Liver (tissue), 9 donors: ENCODE results near the gene MRAS. TPM values are rescaled to one million over a fixed set of nuclear protein-coding genes. Genes with fewer than 3 reads are reported as not detected.

Source experiments
- DNase-seq: peaks from one replicate; pipeline ENCODE4 v3.0.0-alpha.2; 2017; ENCODE audit warnings: low spot score
- H3K27ac ChIP-seq, 2 donors: one replicate each; pipeline ENCODE4 v1.7.0; 2013; ENCODE audit warnings: inconsistent platforms in 2 of 2, low read length in 2 of 2, control low read depth in 1 of 2, low read depth in 1 of 2, mild to moderate bottlenecking in 1 of 2
- H3K27me3 ChIP-seq, 4 donors: one replicate each; pipeline versions ENCODE4 v1.6.1 to v1.7.0; 2013; ENCODE audit warnings: low read length in 3 of 4, inconsistent platforms in 1 of 4, mild to moderate bottlenecking in 1 of 4, moderate library complexity in 1 of 4; ENCODE audit not compliant: control insufficient read depth in 4 of 4, insufficient read depth in 4 of 4
- H3K36me3 ChIP-seq, 4 donors: one replicate each; pipeline versions ENCODE4 v1.6.1 to v1.7.0; 2013; ENCODE audit warnings: low read length in 3 of 4, mild to moderate bottlenecking in 3 of 4, low read depth in 1 of 4, moderate library complexity in 1 of 4; ENCODE audit not compliant: control insufficient read depth in 4 of 4, insufficient read depth in 3 of 4
- H3K4me1 ChIP-seq, 4 donors: one replicate each; pipeline versions ENCODE4 v1.6.1 to v1.7.0; 2013; ENCODE audit warnings: low read length in 3 of 4, mild to moderate bottlenecking in 3 of 4, moderate library complexity in 1 of 4; ENCODE audit not compliant: control insufficient read depth in 4 of 4, insufficient read depth in 4 of 4
- H3K4me3 ChIP-seq, 3 donors: one replicate each; pipeline versions ENCODE4 v1.6.1 to v1.7.0; 2013; ENCODE audit warnings: low read length in 3 of 3, control low read depth in 1 of 3, low read depth in 1 of 3, mild to moderate bottlenecking in 1 of 3
- H3K9ac ChIP-seq, 2 donors: one replicate each; pipeline ENCODE4 v1.7.0; 2013; ENCODE audit warnings: low read length in 2 of 2, mild to moderate bottlenecking in 2 of 2, moderate library complexity in 2 of 2, control low read depth in 1 of 2, low read depth in 1 of 2
- H3K9me3 ChIP-seq, 4 donors: one replicate each; pipeline versions ENCODE4 v1.6.1 to v1.7.0; 2013; ENCODE audit warnings: low read length in 3 of 4; ENCODE audit not compliant: control insufficient read depth in 4 of 4
- EGR1 ChIP-seq, 2 donors: IDR thresholded peaks; 2 replicates each; pipeline ENCODE4 v1.6.1; 2016 to 2018; ENCODE audit warnings: antibody characterized with exemption in 2 of 2, low read depth in 2 of 2
- FOXA1 ChIP-seq: IDR thresholded peaks from 2 replicates; pipeline ENCODE4 v1.6.1; 2016; ENCODE audit warnings: antibody characterized with exemption
- FOXA2 ChIP-seq: IDR thresholded peaks from 2 replicates; pipeline ENCODE4 v1.6.1; 2016; ENCODE audit warnings: antibody characterized with exemption
- GABPA ChIP-seq, 2 donors: IDR thresholded peaks in 1 of 2; conservative IDR thresholded peaks in 1 of 2; 2 replicates each; pipeline ENCODE4 v1.6.1; 2016; ENCODE audit warnings: antibody characterized with exemption in 2 of 2, mild to moderate bottlenecking in 1 of 2, moderate library complexity in 1 of 2
- HNF4A ChIP-seq, 2 donors: conservative IDR thresholded peaks; 2 replicates each; pipeline ENCODE4 v1.6.1; 2016; ENCODE audit warnings: antibody characterized with exemption in 2 of 2, mild to moderate bottlenecking in 2 of 2
- HNF4G ChIP-seq: IDR thresholded peaks from 2 replicates; pipeline ENCODE4 v1.6.1; 2016; ENCODE audit warnings: antibody characterized with exemption
- JUND ChIP-seq, 2 donors: IDR thresholded peaks; 2 replicates each; pipeline ENCODE4 v1.6.1; 2016; ENCODE audit warnings: antibody characterized with exemption in 2 of 2
- NR2F2 ChIP-seq: IDR thresholded peaks from 2 replicates; pipeline ENCODE4 v1.6.1; 2016; ENCODE audit warnings: antibody characterized with exemption
- RAD21 ChIP-seq, 2 donors: IDR thresholded peaks; 2 replicates each; pipeline ENCODE4 v1.6.1; 2016; ENCODE audit warnings: antibody characterized with exemption in 2 of 2, mild to moderate bottlenecking in 2 of 2
- RXRA ChIP-seq, 2 donors: IDR thresholded peaks; 2 replicates each; pipeline ENCODE4 v1.6.1; 2017 to 2018; ENCODE audit warnings: antibody characterized with exemption in 2 of 2, mild to moderate bottlenecking in 1 of 2
- SP1 ChIP-seq: IDR thresholded peaks from 2 replicates; pipeline ENCODE4 v1.6.1; 2018; ENCODE audit warnings: antibody characterized with exemption, mild to moderate bottlenecking
- TAF1 ChIP-seq: conservative IDR thresholded peaks from 2 replicates; pipeline ENCODE4 v1.6.1; 2016; ENCODE audit warnings: antibody characterized with exemption, mild to moderate bottlenecking
- YY1 ChIP-seq: IDR thresholded peaks from 2 replicates; pipeline ENCODE4 v1.6.1; 2016; ENCODE audit warnings: antibody characterized with exemption, mild to moderate bottlenecking
- WGBS: extraction: QIAGEN DNeasy Blood & Tissue Kit; methylation state at CpG from one replicate; pipeline ENCODE4 v1.1.7; 2013; 5-methylcytosine and 5-hydroxymethylcytosine counted together
- polyA plus RNA-seq, 2 donors: library from polyadenylated mRNA; stranded (reverse) in 1 of 2; unstranded in 1 of 2; fragments of 200-250 nt in 1 of 2; fragments of >200 nt in 1 of 2; fragmentation: Nextera tagmentation in 1 of 2; extraction: Ambion mirVana in 1 of 2; gene quantifications; one replicate each; pipeline versions ENCODE4 v1.2.1 to v1.2.3, GENCODE V29; 2013 to 2015
- total RNA-seq, 2 donors: library from RNA; depleted of rRNA; stranded (reverse); fragments of >200 nt; gene quantifications; one replicate each; pipeline ENCODE4 v1.2.3, GENCODE V29; 2014
- TF ChIP-seq, protein P1 (sequence below): IDR thresholded peaks from 2 replicates; pipeline ENCODE4 v1.6.1; 2016; ENCODE audit warnings: antibody characterized with exemption, mild to moderate bottlenecking
- TF ChIP-seq, protein P2 (sequence below): IDR thresholded peaks from 2 replicates; pipeline ENCODE4 v1.6.1; 2016; ENCODE audit warnings: antibody characterized with exemption
- TF ChIP-seq, protein P3 (sequence below): fragments of 150-350 bp; IDR thresholded peaks from 2 replicates; pipeline ENCODE4 v1.5.1; 2017; ENCODE audit warnings: improper control_type of control experiment, low read depth, low read length; ENCODE audit not compliant: missing input control
- TF ChIP-seq, protein P4 (sequence below): IDR thresholded peaks from 2 replicates; pipeline ENCODE4 v1.6.1; 2016; ENCODE audit warnings: antibody characterized with exemption
- TF ChIP-seq, protein P5 (sequence below): IDR thresholded peaks from 2 replicates; pipeline ENCODE4 v1.6.1; 2016; ENCODE audit warnings: antibody characterized with exemption
- donor health status: healthy.
- donor health status: healthy.
- donor health status: healthy.
- donor health status: healthy.
- donor health status: healthy.

The MRAS gene
- total and polyA plus RNA-seq, 4 donors, result 1.6 to 2.6 (median 1.9) TPM

DNA sequence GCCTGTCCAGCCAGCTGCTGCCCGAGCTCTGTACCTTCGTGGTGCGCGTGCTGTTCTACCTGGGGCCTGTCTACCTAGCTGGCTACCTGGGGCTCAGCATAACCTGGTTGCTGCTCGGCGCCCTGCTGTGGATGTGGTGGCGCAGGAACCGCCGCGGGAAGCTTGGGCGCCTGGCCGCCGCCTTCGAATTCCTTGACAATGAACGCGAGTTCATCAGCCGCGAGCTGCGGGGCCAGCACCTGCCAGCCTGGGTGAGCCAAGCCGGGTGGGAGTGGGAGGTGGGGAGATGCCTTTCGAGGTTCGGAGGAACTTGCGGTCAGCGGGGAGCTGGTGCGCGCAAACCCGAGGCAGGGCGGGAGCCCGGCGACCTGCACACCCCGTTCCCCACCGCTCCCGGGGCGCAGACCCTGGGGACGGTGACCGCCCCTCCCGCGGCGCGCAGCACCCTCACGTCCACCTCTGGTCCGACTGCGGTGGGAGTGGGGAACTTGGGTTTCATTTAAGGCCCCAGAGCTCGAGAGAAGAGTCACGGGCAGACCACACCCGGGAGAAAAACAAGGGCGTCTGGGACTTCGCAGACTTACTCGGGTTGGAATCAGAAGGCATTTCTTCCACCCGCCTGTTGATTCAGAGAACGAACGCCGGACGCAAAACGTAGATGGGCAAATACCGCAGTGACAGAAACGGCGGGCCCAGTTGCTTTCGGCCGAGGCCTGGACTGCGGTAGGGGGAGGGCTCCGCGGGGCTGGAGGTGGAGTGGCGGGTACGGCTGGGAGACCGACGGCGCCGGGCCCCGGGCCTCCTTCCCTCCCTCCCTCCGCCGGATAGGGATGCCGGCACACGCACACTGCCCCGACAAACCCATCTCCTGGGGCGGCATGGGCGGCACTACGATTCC, 86.7 kb downstream of the MRAS start:
- Histone ChIP-seq H3K9ac (no peak overlapping the region), H3K9me3 (no peaks in the 10 kb centered on the region), H3K4me1 (peaks cover 8 to 20% (median 14%) of the 10 kb centered on the region in 4 donors), H3K4me3 (peak overlapping the region; percentile 47 to 55 (median 50)), H3K27me3 (peaks cover 0 to 4% (median 2%) of the 10 kb centered on the region in 4 donors), H3K27ac (no peak overlapping the region), H3K36me3 (no peaks in the 10 kb centered on the region)
- WGBS, result 9% methylated on average over 78 of the region's 78 CpGs
- no peak for DNase-seq
- TF ChIP-seq RAD21 (IDR thresholded peaks at IDR 0.05) (no peak), EGR1 (IDR thresholded peaks at IDR 0.05; ENCODE audit: low read depth in 2 of 2) (no peak), SP1 (no peak), FOXA2 (no peak), TAF1 (no peak), JUND (IDR thresholded peaks at IDR 0.05) (no peak), NR2F2 (no peak), YY1 (no peak), FOXA1 (no peak), RXRA (IDR thresholded peaks at IDR 0.05) (no peak), HNF4G (no peak), GABPA (IDR thresholded peaks at IDR 0.05 in 1 of 2, conservative IDR thresholded peaks at IDR 0.05 in 1 of 2) (no peak), HNF4A (conservative IDR thresholded peaks at IDR 0.05) (no peak)
- TF ChIP-seq, protein P1, sequence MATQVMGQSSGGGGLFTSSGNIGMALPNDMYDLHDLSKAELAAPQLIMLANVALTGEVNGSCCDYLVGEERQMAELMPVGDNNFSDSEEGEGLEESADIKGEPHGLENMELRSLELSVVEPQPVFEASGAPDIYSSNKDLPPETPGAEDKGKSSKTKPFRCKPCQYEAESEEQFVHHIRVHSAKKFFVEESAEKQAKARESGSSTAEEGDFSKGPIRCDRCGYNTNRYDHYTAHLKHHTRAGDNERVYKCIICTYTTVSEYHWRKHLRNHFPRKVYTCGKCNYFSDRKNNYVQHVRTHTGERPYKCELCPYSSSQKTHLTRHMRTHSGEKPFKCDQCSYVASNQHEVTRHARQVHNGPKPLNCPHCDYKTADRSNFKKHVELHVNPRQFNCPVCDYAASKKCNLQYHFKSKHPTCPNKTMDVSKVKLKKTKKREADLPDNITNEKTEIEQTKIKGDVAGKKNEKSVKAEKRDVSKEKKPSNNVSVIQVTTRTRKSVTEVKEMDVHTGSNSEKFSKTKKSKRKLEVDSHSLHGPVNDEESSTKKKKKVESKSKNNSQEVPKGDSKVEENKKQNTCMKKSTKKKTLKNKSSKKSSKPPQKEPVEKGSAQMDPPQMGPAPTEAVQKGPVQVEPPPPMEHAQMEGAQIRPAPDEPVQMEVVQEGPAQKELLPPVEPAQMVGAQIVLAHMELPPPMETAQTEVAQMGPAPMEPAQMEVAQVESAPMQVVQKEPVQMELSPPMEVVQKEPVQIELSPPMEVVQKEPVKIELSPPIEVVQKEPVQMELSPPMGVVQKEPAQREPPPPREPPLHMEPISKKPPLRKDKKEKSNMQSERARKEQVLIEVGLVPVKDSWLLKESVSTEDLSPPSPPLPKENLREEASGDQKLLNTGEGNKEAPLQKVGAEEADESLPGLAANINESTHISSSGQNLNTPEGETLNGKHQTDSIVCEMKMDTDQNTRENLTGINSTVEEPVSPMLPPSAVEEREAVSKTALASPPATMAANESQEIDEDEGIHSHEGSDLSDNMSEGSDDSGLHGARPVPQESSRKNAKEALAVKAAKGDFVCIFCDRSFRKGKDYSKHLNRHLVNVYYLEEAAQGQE, result no peak
- TF ChIP-seq, protein P2, sequence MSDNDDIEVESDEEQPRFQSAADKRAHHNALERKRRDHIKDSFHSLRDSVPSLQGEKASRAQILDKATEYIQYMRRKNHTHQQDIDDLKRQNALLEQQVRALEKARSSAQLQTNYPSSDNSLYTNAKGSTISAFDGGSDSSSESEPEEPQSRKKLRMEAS, result no peak
- TF ChIP-seq, protein P3, sequence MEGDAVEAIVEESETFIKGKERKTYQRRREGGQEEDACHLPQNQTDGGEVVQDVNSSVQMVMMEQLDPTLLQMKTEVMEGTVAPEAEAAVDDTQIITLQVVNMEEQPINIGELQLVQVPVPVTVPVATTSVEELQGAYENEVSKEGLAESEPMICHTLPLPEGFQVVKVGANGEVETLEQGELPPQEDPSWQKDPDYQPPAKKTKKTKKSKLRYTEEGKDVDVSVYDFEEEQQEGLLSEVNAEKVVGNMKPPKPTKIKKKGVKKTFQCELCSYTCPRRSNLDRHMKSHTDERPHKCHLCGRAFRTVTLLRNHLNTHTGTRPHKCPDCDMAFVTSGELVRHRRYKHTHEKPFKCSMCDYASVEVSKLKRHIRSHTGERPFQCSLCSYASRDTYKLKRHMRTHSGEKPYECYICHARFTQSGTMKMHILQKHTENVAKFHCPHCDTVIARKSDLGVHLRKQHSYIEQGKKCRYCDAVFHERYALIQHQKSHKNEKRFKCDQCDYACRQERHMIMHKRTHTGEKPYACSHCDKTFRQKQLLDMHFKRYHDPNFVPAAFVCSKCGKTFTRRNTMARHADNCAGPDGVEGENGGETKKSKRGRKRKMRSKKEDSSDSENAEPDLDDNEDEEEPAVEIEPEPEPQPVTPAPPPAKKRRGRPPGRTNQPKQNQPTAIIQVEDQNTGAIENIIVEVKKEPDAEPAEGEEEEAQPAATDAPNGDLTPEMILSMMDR, result no peak
- TF ChIP-seq, protein P4, sequence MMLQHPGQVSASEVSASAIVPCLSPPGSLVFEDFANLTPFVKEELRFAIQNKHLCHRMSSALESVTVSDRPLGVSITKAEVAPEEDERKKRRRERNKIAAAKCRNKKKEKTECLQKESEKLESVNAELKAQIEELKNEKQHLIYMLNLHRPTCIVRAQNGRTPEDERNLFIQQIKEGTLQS, result no peak
- TF ChIP-seq, protein P5, sequence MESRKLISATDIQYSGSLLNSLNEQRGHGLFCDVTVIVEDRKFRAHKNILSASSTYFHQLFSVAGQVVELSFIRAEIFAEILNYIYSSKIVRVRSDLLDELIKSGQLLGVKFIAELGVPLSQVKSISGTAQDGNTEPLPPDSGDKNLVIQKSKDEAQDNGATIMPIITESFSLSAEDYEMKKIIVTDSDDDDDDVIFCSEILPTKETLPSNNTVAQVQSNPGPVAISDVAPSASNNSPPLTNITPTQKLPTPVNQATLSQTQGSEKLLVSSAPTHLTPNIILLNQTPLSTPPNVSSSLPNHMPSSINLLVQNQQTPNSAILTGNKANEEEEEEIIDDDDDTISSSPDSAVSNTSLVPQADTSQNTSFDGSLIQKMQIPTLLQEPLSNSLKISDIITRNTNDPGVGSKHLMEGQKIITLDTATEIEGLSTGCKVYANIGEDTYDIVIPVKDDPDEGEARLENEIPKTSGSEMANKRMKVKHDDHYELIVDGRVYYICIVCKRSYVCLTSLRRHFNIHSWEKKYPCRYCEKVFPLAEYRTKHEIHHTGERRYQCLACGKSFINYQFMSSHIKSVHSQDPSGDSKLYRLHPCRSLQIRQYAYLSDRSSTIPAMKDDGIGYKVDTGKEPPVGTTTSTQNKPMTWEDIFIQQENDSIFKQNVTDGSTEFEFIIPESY, result no peak
